GM21390 (cell line): Measurements from ENCODE around the gene SNX25.
"Not testable (repeated sequence)": the region's sequence is repeated elsewhere in the genome, so short reads cannot be mapped to it uniquely, and the experiment has no call there.

Source experiments
- ATAC-seq: cut with Tn5 transposase; IDR thresholded peaks from one replicate; pipeline ENCODE4 v1.9.1; 2021; ENCODE audit not compliant: unreplicated experiment

The SNX25 gene

DNA sequence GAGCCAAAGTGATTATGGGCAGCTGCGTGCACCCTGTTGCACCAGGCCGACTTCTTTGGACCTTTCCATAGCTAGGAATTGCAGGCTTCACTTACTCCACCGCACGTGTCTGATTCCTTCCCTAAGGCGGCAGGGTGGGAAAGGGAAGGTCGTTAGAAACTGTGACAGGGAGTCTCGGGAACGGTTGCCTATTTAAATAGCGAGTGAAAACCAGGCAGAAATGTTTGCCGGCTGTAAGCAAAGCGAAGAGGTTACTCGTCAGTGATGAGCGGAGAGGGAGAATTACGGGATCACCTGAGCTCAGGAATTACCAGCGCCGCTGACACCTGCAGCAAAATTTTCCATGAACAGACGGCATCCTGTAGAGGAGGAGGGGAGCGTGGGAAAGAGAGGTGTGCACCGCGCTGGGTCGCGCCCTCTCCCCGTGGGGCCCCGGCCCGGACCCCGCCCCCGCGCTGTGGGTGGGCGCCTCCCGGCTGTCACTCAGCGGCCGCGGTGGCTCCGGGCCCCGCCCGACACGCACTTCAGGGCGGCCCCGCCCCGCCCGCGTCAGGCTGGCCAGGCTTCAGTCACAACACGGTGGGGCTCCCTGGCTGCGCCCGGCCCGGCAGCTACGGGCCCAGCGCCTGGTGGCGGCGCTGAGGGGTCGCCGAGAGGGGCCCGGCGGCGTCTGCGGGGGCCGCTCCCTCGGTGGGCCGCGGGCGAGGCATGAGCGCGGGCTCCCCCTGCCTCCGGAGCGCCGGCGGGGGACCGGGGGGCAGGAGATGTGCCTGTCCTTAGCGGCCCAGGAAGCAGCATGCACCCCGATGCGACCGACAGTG, at the start of gene SNX25:
Gene SNX25, plus strand, starts transcription at position 568 of the 821 bp plus-strand sequence. Its CDS starts 229 bp downstream, at position 797.
- ATAC-seq: peak; percentile 70

GRCh38 chr4:185165605-185166063, 43.8 kb upstream of the SNX25 start:
- ATAC-seq: peak; percentile 97

DNA sequence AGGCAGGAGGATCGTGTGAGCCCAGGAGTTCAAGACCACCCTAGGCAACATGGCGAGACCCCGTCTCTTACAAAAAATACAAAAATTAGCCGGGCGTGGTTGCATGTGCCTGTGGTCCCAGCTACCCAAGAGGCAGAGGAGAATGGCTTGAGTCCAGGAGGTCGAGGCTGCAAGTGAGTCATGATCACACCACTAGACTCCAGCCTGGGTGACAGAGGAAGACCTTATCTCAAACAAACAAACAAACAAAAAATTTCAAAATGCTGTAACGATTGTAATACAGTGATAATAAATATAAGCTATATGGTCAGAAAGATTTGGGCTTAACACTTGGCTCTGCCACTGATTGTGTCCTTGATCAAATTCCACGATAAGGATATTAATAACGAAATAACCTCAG, 42.2 kb upstream of the SNX25 start:
- ATAC-seq: no peak

DNA sequence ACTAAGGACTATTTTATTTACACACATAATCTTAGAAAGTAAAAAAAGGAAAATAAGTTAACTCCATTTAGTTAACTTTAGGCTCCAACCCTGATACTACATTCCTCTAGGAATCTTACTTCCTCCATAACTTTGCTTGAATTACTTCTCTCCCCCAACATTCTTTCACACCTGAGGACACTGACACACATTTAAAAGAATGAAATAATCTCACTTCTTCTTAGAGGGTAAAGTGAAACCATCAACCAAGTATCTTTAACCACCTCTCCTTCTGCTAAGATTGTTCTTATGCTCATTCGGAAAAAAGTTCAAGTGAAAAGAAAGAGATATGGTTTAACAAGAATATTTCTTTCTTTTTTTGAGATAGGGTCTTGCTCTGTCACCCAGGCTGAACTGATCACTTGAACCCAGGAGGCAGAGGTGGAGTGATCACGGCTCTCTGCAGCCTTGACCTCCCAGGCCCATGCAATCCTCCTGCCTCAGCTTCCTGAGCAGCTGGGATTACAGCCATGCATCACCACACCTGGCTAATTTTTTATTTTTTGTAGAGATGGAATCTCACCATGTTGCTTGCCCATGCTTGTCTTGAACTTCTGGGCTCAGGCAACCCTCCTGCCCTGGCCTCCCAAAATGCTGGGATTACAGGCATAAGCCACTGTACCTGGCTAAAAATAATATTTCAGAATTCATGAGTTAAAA, 37.9 kb upstream of the SNX25 start:
- peak; percentile 96 for ATAC-seq

DNA sequence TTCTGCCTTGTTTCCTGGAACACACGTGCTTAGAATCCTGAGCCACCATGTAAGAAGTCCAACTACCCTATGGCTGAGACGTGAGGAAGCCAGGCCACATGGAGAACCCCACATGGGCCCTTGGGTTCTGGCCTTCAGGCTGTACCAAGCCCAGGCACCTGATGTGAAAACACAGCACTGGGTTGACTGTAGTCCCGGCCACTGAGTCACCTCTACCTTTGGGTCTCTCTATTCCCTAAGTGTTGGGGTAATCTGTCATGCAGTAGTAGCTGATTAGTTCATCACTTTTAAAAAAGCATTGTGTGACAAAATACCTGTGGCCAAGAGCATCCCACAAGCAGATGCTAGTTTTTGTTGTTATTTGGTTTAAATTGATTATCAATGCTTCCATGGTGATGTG, 29.9 kb upstream of the SNX25 start:
- ATAC-seq: no peak

GRCh38 chr4:185182239-185182638, 27.2 kb upstream of the SNX25 start:
- no peak for ATAC-seq

- ATAC-seq: peak; percentile 55
Observed at GRCh38 chr4:185183622-185184281, 25.6 kb upstream of the SNX25 start.

- no peak for ATAC-seq
Observed at GRCh38 chr4:185186769-185187168, 22.6 kb upstream of the SNX25 start.

DNA sequence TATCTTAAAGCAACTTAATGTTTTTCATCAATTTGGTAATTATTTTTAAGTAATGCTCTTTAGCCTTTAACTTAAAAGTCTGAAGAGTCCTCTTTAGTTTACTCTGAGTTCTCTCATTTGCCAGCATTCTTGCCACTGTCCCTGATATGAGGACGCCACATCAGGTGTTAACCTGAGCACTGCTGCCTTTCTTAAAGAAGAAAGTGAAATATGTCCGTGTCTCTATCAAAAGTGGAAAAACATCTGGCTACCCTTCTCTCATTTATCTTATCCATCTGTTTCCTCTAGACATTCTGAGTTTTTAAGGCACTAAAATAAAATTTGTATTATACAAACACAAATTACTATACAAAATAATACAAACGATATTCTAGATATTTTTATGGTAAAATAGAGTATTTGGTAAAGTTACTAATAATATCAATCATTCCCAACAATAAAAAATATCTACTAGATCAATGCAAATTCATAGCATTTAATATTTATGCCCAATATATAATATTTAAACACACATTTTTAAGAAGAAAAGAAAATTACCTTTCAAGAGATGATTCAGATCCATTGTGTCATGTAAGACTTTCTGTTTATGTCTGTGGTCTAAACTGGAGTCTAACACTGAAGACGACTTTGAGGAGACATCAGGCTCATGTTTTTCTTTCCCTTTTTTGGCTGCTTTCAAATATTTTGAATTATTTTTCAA, 19.6 kb upstream of the SNX25 start:
- no peak for ATAC-seq

DNA sequence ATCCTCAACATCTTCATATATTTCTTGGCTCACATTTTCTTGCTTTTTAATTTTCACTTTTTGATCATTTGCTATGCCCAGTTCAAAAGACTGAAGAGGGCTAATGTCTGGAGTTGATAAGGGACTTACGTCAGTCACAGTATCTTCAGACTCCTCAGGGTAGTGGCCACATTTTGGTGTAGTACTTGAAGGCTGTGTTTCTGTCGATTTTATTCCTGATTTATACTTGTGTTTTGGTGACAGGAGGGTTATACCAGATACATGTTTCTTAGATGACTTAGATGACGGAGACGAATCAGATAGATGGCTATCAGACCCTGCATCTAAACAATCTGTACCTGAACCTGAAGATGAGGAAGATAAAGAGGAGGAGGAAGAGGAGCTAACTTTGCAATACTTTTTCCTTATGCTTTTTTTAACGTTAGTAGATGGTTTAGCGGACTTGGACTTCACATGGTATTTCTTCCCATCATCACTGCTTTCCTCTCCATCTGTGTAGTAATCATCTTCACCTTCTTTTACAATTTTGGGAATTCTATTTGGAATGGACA, 19.0 kb upstream of the SNX25 start:
- no peak for ATAC-seq

- ATAC-seq: peak; percentile 94
Observed at GRCh38 chr4:185192059-185192458, 17.3 kb upstream of the SNX25 start.

DNA sequence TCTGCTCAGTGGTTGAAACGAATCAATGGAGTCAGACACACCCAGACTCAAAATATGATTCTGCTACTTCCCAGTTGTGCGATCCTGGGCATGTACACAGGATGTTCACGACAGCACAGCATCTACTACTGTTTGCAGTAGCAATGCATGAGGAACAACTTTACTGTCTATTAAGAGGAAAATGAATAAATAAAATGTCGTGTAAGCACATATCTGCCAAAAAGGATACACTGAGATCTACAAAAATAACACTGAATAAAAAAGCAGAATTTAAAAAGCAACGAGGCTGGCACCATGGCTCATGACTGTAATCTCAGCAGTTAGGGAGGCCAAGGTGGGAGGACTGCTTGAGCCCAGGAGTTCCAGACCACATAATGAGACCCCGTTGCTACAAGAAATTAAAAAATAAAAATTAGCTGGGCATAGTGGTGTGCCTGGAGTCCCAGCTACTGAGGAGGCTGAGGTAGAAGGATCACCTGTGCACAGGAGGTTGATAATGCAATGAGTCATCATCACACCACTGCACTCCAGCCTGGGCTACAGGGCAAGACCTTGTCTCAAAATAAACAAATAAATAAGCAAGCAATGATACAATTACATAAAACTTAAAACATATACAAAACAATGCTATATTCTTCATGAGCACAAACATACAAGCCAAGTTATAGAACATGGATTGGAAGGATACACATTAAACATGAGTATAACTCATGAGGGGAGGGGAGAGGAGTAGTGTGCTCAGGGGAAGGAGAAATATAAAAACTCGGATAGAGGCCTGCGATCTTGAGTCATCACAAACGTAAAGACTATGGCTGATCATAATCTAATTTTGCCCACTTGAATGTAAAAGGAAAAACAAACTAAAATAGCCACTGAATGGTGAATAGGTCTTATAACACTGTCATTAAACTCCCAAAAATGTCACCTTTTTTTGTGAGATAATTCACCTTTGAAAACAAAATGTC, 14.2 kb upstream of the SNX25 start:
- ATAC-seq: no peak

DNA sequence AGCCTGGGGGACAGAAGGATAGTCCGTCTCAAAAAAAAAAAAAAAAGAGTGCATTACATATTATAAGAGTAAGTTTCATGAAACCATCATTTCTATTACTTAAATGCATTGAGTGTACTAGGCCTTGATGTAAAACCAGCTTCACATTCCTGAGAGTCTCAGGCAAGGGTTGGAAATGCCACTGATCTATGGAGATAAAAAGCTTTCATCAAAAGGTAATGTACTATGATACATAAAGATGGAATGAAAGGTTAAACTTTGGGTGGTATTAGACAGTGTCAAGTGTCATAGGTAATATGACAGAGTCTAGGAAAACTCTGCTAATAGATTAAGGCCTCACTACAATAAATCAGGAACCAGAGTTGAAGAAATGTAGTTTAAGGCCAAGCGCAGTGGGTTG, 13.0 kb upstream of the SNX25 start:
- ATAC-seq: no peak

DNA sequence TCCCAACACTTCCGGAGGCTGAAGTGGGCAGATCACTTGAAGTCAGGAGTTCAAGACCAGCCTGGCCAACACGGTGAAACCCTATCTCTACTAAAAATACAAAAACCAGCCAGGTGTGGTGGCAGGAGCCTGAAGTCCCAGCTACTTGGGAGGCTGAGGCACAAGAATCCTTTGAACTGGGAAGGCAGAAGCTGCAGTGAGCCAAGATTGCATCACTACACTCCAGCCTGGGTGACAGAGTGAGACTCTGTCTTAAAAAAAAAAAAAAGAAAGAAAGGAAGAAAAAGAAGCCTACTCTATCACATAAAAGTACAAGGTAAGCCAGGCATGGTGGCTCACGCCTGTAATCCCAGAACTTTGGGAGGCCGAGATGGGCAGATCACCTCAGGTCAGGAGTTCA, 11.2 kb upstream of the SNX25 start:
- not testable (repeated sequence) for ATAC-seq

GRCh38 chr4:185201977-185202962, 7.1 kb upstream of the SNX25 start:
- ATAC-seq: no peak

DNA sequence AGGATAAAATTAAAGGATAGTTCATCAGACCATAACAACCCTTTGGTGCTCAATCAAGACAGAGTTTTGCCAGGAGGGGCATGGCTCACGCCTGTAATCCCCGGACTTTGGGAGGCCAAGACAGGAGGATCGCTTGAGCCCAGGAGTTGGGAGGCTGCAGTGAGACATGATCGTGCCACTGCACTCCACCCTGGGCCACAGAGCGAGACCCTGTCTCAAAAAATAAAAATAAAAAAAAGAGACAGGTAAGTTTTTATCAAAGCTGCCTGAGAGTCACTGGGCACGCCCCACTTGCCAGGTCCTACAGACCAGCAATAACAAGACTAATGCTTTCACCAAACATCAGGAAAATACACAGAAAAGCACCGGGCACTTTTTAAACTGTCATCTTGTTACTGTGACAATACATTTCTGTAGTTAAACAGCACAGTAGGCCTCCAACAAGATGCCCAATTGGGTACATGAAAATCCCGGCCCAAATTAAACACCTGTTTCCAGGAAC, 6.4 kb upstream of the SNX25 start:
- no peak for ATAC-seq

GRCh38 chr4:185203486-185204237, 5.7 kb upstream of the SNX25 start, which contains the start of gene CFAP97:
Gene CFAP97 (minus strand): TSS chr4:185204000. CDS start chr4:185191196, 12,804 bp downstream.
- ATAC-seq: peak; percentile 69
